SK-N-SH (cell line): ENCODE results near the gene SPON1. TPM values are rescaled to one million over a fixed set of nuclear protein-coding genes. Genes with fewer than 3 reads are reported as not detected.
"Not testable (repeated sequence)": the region's sequence is repeated elsewhere in the genome, so short reads cannot be mapped to it uniquely, and the experiment has no call there.

Experiments
- CTCF ChIA-PET: fragments of 300-600, 350-600 bp; formaldehyde crosslinking; extraction: SDS; loops from one replicate; lab custom pipeline; 2021; lab: Yijun Ruan, JAX
- POLR2A ChIA-PET: fragments of 350-600 bp; sonication (Branson Sonifier 250); formaldehyde crosslinking; extraction: SDS; loops from one replicate; lab custom pipeline; 2020; ENCODE audit warnings: antibody characterized with exemption, inconsistent platforms; lab: Yijun Ruan, JAX
- DNase-seq: peaks from one replicate; pipeline ENCODE4 v3.0.0; 2012
- H2AFZ ChIP-seq: fragments of 200-600 bp; sonication (generic); 2 replicates; pipeline ENCODE4 v1.8.1; 2016; ENCODE audit warnings: antibody characterized with exemption, mild to moderate bottlenecking, low read depth
- H3F3A ChIP-seq: fragments of 200-600 bp; sonication (generic); replicated peaks from 2 replicates; pipeline ENCODE3; 2016; ENCODE audit warnings: antibody characterized with exemption, mild to moderate bottlenecking; ENCODE audit not compliant: insufficient read depth
- H3K27ac ChIP-seq, 2 experiments: fragments of 200-500 bp in 1 of 2; fragments of 200-600 bp in 1 of 2; sonication (Bioruptor generic) in 1 of 2; sonication (generic), shearing (Covaris generic) in 1 of 2; 2 replicates each; pipeline versions ENCODE4 v1.5.1 to v1.6.1; 2014 to 2016; ENCODE audit warnings: low read depth in 2 of 2, inconsistent platforms in 1 of 2, low read length in 1 of 2, mild to moderate bottlenecking in 1 of 2, mixed read lengths in 1 of 2
- H3K27me3 ChIP-seq: fragments of 200-600 bp; sonication (generic), shearing (Covaris generic); 2 replicates; pipeline ENCODE4 v1.6.1; 2016; ENCODE audit warnings: mixed run types; ENCODE audit not compliant: insufficient read depth
- H3K36me3 ChIP-seq, 2 experiments: fragments of 200-500 bp in 1 of 2; fragments of 200-600 bp in 1 of 2; sonication (Bioruptor generic) in 1 of 2; sonication (generic) in 1 of 2; replicated peaks in 1 of 2; 2 replicates each; pipeline versions ENCODE3 to v1.5.1; 2014 to 2016; ENCODE audit warnings: low read length in 1 of 2, mild to moderate bottlenecking in 1 of 2; ENCODE audit not compliant: insufficient read depth in 2 of 2, control insufficient read depth in 1 of 2
- H3K4me1 ChIP-seq, 2 experiments: fragments of 200-500 bp in 1 of 2; fragments of 200-600 bp in 1 of 2; sonication (Bioruptor generic) in 1 of 2; sonication (generic), shearing (Covaris generic) in 1 of 2; 2 replicates each; pipeline versions ENCODE4 v1.5.1 to v1.6.1; 2014 to 2016; ENCODE audit warnings: low read depth in 1 of 2, low read length in 1 of 2, mixed run types in 1 of 2; ENCODE audit not compliant: insufficient read depth in 2 of 2, control insufficient read depth in 1 of 2
- H3K4me2 ChIP-seq: fragments of 200-600 bp; sonication (generic), shearing (Covaris generic); 2 replicates; pipeline ENCODE4 v1.6.1; 2017; ENCODE audit warnings: mixed run types
- H3K4me3 ChIP-seq, 2 experiments: fragments of 200-500 bp in 1 of 2; fragments of 200-600 bp in 1 of 2; sonication (Bioruptor generic) in 1 of 2; sonication (generic), shearing (Covaris generic) in 1 of 2; 2 replicates each; pipeline versions ENCODE4 v1.5.1 to v1.8.1; 2014 to 2016; ENCODE audit warnings: low read depth in 2 of 2, inconsistent platforms in 1 of 2, low read length in 1 of 2, mild to moderate bottlenecking in 1 of 2, mixed read lengths in 1 of 2, moderate library complexity in 1 of 2
- H3K79me2 ChIP-seq: fragments of 200-600 bp; sonication (generic); 2 replicates; pipeline ENCODE4 v1.8.1; 2017; ENCODE audit warnings: mild to moderate bottlenecking; ENCODE audit not compliant: insufficient read depth
- H3K9ac ChIP-seq: fragments of 200-600 bp; sonication (generic); 2 replicates; pipeline ENCODE4 v1.6.1; 2017; ENCODE audit warnings: mixed run types
- H3K9me2 ChIP-seq: fragments of 200-600 bp; sonication (generic); 2 replicates; pipeline ENCODE4 v1.6.1; 2017; ENCODE audit warnings: mixed run types
- H3K9me3 ChIP-seq: fragments of 200-600 bp; sonication (generic); 2 replicates; pipeline ENCODE4 v1.6.1; 2017; ENCODE audit warnings: mixed run types, mild to moderate bottlenecking, moderate library complexity
- H4K20me1 ChIP-seq: fragments of 200-600 bp; sonication (generic); 2 replicates; pipeline ENCODE4 v1.6.1; 2017; ENCODE audit warnings: mild to moderate bottlenecking, mixed run types; ENCODE audit not compliant: insufficient read depth
- ELF1 ChIP-seq: IDR thresholded peaks from 2 replicates; pipeline ENCODE4 v1.4.0; 2012
- EP300 ChIP-seq, 2 experiments: IDR thresholded peaks; 2 replicates each; pipeline versions ENCODE4 v1.4.0 to v1.6.1; 2012; ENCODE audit warnings: borderline replicate concordance in 1 of 2, low read depth in 1 of 2, low read length in 1 of 2
- FOSL2 ChIP-seq: IDR thresholded peaks from 2 replicates; pipeline ENCODE4 v1.4.0; 2012; ENCODE audit warnings: low read depth, mild to moderate bottlenecking, moderate library complexity, borderline replicate concordance
- GATA2 ChIP-seq: sonication (generic); formaldehyde crosslinking; IDR thresholded peaks from 2 replicates; pipeline ENCODE4 v1.5.0; 2020; ENCODE audit warnings: mild to moderate bottlenecking, missing genetic modification reagents
- NFIC ChIP-seq: IDR thresholded peaks from 2 replicates; pipeline ENCODE4 v1.4.0; 2012; ENCODE audit warnings: borderline replicate concordance
- POLR2AphosphoS5 ChIP-seq: IDR thresholded peaks from 2 replicates; pipeline ENCODE4 v1.6.1; 2012; ENCODE audit warnings: low read depth, low read length
- TAF1 ChIP-seq: IDR thresholded peaks from 2 replicates; pipeline ENCODE4 v1.6.1; 2012; ENCODE audit warnings: low read depth, mild to moderate bottlenecking, low read length, moderate library complexity, borderline replicate concordance
- TEAD4 ChIP-seq: IDR thresholded peaks from 2 replicates; pipeline ENCODE4 v1.4.0; 2012; ENCODE audit warnings: mild to moderate bottlenecking, borderline replicate concordance; ENCODE audit not compliant: insufficient read depth
- WGBS: methylation state at CpG from one replicate; pipeline ENCODE4 v1.1.6; 2017; ENCODE audit warnings: low lambda C conversion rate; 5-methylcytosine and 5-hydroxymethylcytosine counted together
- polyA plus RNA-seq, 3 experiments: library from polyadenylated mRNA; depleted of rRNA; stranded (reverse); fragments of >200 nt; gene quantifications; 2 replicates each; pipeline ENCODE4 v1.2.3, GENCODE V29; 2012
- TF ChIP-seq, protein P1 (sequence below): IDR thresholded peaks from 2 replicates; pipeline ENCODE4 v1.4.0; 2012; ENCODE audit warnings: low read depth
- TF ChIP-seq, protein P2 (sequence below): IDR thresholded peaks from 2 replicates; pipeline ENCODE4 v1.4.0; 2012; ENCODE audit warnings: low read depth, borderline replicate concordance

SPON1 gene
- polyA plus RNA-seq, 1 of the 3 experiments (the other 2 are of a cell fraction), result not detected

DNA sequence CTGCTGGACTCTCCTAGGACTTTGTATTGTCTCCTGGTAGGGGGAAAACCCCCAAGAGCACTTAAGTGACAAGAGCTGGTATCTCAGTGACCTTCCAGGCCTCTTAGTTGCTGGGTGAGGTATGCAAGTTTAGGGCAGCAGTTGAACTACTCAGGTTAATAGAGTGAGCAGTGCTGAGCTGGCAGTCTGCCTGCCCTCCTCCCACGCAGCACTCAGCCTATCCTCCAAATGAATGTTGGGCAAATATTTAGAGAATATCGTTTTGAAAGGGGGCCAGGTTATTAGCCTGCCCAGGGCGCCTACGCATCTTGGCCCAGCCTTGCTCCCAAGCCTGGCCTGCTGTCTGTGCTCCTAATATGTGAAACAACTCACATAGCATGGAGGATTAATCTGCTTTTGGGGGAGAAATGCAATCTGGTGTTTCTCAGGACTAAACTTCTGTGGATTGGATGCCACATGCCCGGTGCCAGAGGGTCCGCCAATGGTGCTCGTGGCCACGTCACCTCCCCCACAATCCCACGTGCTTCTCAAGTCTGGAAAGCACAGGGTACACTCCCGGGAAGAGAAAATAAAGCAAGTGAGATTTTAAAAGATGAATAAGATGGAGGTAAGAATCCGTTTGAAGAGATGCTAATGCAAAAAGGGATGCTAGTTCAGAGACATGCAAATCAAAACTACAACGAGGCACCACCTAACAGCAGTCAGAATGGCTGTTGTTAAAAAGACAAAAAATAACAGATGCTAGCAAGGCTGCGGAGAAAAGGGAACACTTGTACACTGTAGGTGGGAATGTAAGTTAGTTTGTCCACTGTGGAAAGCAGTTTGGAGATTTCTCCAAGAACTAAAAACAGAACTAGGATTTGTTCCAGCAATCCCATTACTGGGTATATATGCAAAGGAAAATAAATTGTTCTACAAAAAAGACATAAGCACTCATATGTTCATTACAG lies 67.7 kb downstream of the SPON1 start:
- Histone ChIP-seq H3K9me3 (no peaks in the 10 kb centered on the region), H3K4me3 (no peak overlapping the region), H4K20me1 (no peaks in the 10 kb centered on the region), H3K27ac (no peak overlapping the region), H3K9ac (no peak overlapping the region), H3K9me2 (no peaks in the 10 kb centered on the region), H3K36me3 (no peaks in the 10 kb centered on the region), H3K4me1 (peaks cover 0 to 4% of the 10 kb centered on the region in 2 experiments; a peak in 1 of 4 replicates), H2AFZ (no peak overlapping the region), H3K4me2 (no peak overlapping the region), H3K27me3 (no peaks in the 10 kb centered on the region), H3F3A (no peaks in the 10 kb centered on the region), H3K79me2 (no peaks in the 10 kb centered on the region)
- no peak for DNase-seq
- WGBS, result 44% methylated on average over 10 of the region's 13 CpGs
- CTCF ChIA-PET, result interaction anchor here (0.9 kb wide), 1 partner anchor 118 kb away, joined by 4 read pairs; no protein-coding TSS in a partner anchor
- POLR2A ChIA-PET, result no interaction called here
- TF ChIP-seq ELF1, result no peak
- TF ChIP-seq FOSL2, result no peak
- TF ChIP-seq, protein P1, sequence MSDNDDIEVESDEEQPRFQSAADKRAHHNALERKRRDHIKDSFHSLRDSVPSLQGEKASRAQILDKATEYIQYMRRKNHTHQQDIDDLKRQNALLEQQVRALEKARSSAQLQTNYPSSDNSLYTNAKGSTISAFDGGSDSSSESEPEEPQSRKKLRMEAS, result no peak
- TF ChIP-seq POLR2AphosphoS5, result no peak
- no peak for TF ChIP-seq TAF1
- TF ChIP-seq, protein P2, sequence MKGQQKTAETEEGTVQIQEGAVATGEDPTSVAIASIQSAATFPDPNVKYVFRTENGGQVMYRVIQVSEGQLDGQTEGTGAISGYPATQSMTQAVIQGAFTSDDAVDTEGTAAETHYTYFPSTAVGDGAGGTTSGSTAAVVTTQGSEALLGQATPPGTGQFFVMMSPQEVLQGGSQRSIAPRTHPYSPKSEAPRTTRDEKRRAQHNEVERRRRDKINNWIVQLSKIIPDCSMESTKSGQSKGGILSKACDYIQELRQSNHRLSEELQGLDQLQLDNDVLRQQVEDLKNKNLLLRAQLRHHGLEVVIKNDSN, result no peak
- TF ChIP-seq TEAD4, result no peak
- no peak for TF ChIP-seq GATA2 (CRISPR knock-in tag)
- TF ChIP-seq EP300 (IDR thresholded peaks at IDR 0.05; ENCODE audit: borderline replicate concordance in 1 of 2, low read depth in 1 of 2, low read length in 1 of 2), result no peak
- no peak for TF ChIP-seq NFIC

DNA sequence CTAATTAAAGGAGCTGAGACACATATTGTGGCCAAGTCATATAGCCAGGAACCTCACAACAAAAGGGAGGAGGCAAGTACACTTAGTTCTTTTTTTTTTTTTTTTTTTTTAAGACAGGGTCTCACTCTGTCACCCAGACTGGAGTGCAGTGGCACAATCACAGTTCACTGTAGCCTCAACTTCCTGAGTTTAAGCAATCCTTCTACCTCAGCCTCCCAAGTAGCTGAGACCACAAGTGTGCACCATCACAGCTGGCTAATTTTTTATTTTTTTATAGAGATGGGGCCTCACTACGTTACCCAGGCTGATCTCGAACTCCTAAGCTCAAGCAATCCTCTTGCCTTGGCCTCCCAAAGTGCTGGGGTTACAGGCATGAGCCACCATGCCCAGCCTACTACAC lies 73.0 kb downstream of the SPON1 start:
- CTCF ChIA-PET, result interaction anchor here (0.6 kb wide), 1 partner anchor 113 kb away, joined by 3 read pairs; no protein-coding TSS in a partner anchor
- DNase-seq, H3K9me3 ChIP-seq, H4K20me1 ChIP-seq, H3K36me3 ChIP-seq, H3K79me2 ChIP-seq, H3K9me2 ChIP-seq, H3K4me1 ChIP-seq, H3K27me3 ChIP-seq, H3K4me2 ChIP-seq, H3K4me3 ChIP-seq, H3K27ac ChIP-seq, H2AFZ ChIP-seq, H3F3A ChIP-seq, POLR2A ChIA-PET, H3K9ac ChIP-seq: not testable (repeated sequence)
- WGBS, result 0% methylated on average over 2 of the region's 2 CpGs
